HepG2 (cell line): ENCODE data around the gene S100G.

Source experiments
- KDM5B ChIP-seq: sonication (generic); formaldehyde crosslinking; IDR thresholded peaks from 2 replicates; pipeline ENCODE4 v1.4.0; 2020; ENCODE audit warnings: missing genetic modification reagents, mild to moderate bottlenecking, borderline replicate concordance
- POLR2A ChIP-seq, 2 experiments: IDR thresholded peaks; 2 replicates each; pipeline ENCODE4 v1.6.1; 2011; ENCODE audit warnings: low read depth in 2 of 2, low read length in 2 of 2, mild to moderate bottlenecking in 1 of 2, moderate library complexity in 1 of 2; ENCODE audit not compliant: insufficient read depth in 1 of 2
- ZIK1 ChIP-seq: sonication (generic); formaldehyde crosslinking; IDR thresholded peaks from 2 replicates; pipeline ENCODE4 v1.5.0; 2020; ENCODE audit warnings: mild to moderate bottlenecking, low read depth, missing genetic modification reagents, borderline replicate concordance
- TF ChIP-seq, protein P1 (sequence below): sonication (generic); formaldehyde crosslinking; IDR thresholded peaks from 2 replicates; pipeline ENCODE4 v1.8.1; 2023; ENCODE audit warnings: missing genetic modification reagents, inconsistent platforms, borderline replicate concordance
- TF ChIP-seq, protein P2 (sequence below): sonication (generic); formaldehyde crosslinking; IDR thresholded peaks from 2 replicates; pipeline ENCODE4 v1.5.0; 2020; ENCODE audit warnings: mild to moderate bottlenecking, low read depth, missing genetic modification reagents, borderline replicate concordance

DNA sequence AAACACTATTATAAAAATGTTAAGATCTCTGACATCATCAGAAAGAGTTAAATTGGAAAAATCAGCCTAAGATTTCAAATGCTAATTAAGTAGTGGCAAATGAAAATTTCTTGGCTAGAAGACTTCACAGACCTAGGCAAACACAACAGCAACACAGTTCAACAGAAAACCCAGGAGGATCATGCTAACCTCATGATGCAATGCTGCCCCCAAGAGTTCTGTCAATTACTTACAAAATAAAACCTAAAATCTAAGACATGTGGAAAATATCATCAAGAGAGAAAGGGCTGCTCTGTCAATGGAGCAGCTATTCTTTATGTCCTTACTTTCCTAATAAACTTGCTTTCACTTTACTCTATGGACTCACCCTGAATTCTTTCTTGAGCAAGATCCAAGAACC lies 21.0 kb downstream of the S100G start:
- TF ChIP-seq, protein P1, sequence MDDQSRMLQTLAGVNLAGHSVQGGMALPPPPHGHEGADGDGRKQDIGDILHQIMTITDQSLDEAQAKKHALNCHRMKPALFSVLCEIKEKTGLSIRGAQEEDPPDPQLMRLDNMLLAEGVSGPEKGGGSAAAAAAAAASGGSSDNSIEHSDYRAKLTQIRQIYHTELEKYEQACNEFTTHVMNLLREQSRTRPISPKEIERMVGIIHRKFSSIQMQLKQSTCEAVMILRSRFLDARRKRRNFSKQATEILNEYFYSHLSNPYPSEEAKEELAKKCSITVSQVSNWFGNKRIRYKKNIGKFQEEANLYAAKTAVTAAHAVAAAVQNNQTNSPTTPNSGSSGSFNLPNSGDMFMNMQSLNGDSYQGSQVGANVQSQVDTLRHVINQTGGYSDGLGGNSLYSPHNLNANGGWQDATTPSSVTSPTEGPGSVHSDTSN (CRISPR knock-in tag): no peak
- TF ChIP-seq, protein P2, sequence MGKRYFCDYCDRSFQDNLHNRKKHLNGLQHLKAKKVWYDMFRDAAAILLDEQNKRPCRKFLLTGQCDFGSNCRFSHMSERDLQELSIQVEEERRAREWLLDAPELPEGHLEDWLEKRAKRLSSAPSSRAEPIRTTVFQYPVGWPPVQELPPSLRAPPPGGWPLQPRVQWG: no peak
- no peak for TF ChIP-seq POLR2A (IDR thresholded peaks at IDR 0.05; ENCODE audit: insufficient read depth in 1 of 2, low read depth in 2 of 2, low read length in 2 of 2)
- no peak for TF ChIP-seq ZIK1 (CRISPR knock-in tag)
- TF ChIP-seq KDM5B (CRISPR knock-in tag): no peak
